ENCODE results near the gene PHLDA2. TPM values are rescaled to one million over a fixed set of nuclear protein-coding genes. Genes with fewer than 3 reads are reported as not detected.
A peak's percentile ranks its signal among the peaks of the same experiment; 100 is the strongest.

Gene PHLDA2
- total and polyA plus RNA-seq, 9 of the 15 experiments (the other 6 are each of a cell fraction or from before 2014, with no cell fraction given) = 0.43 to 42.4 (median 4.7) TPM

DNA sequence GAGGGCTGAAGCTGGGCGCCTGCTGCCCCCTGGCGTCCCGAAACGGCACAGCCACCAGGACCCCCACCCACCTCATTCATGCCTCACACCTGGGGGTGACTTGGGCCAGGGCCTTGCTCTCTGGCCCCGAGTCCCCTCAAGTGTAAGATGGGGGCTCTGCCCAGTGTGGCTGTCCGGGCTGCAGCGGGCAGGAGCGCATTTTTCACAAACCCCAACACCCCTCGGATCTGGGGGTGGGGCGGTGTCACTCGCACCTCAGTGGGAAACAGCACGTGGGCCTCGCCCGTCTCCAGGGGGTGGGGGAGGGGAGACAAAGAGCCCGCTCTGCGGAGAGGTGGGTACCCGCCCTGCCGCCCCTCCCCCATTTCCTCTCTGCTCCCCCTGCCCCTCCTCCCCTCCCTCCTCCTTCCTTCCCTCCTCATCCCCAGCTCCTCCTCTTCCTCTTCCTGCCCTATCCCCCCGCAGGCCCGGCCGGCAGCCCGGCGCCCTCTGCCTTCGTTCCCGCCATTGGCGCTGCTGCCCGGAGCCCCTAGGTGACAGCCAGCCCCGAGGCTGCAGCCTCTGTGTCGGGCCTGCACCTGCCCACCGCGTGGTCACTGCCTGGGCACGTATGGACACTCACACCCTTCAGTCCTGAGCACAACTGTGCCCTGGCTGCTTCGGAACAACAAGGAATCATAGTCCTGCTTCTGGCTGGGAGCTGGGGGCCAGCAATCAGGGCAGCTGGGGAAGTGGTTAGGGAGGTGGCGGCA, 36.8 kb downstream of the PHLDA2 start (continued):
- TF ChIP-seq, protein P1, sequence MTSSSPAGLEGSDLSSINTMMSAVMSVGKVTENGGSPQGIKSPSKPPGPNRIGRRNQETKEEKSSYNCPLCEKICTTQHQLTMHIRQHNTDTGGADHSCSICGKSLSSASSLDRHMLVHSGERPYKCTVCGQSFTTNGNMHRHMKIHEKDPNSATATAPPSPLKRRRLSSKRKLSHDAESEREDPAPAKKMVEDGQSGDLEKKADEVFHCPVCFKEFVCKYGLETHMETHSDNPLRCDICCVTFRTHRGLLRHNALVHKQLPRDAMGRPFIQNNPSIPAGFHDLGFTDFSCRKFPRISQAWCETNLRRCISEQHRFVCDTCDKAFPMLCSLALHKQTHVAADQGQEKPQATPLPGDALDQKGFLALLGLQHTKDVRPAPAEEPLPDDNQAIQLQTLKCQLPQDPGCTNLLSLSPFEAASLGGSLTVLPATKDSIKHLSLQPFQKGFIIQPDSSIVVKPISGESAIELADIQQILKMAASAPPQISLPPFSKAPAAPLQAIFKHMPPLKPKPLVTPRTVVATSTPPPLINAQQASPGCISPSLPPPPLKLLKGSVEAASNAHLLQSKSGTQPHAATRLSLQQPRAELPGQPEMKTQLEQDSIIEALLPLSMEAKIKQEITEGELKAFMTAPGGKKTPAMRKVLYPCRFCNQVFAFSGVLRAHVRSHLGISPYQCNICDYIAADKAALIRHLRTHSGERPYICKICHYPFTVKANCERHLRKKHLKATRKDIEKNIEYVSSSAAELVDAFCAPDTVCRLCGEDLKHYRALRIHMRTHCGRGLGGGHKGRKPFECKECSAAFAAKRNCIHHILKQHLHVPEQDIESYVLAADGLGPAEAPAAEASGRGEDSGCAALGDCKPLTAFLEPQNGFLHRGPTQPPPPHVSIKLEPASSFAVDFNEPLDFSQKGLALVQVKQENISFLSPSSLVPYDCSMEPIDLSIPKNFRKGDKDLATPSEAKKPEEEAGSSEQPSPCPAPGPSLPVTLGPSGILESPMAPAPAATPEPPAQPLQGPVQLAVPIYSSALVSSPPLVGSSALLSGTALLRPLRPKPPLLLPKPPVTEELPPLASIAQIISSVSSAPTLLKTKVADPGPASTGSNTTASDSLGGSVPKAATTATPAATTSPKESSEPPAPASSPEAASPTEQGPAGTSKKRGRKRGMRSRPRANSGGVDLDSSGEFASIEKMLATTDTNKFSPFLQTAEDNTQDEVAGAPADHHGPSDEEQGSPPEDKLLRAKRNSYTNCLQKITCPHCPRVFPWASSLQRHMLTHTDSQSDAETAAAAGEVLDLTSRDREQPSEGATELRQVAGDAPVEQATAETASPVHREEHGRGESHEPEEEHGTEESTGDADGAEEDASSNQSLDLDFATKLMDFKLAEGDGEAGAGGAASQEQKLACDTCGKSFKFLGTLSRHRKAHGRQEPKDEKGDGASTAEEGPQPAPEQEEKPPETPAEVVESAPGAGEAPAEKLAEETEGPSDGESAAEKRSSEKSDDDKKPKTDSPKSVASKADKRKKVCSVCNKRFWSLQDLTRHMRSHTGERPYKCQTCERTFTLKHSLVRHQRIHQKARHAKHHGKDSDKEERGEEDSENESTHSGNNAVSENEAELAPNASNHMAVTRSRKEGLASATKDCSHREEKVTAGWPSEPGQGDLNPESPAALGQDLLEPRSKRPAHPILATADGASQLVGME (CRISPR knock-in tag; IDR thresholded peaks at IDR 0.05) = 0 out of 2 replicates have a peak, but pooled peaks have one; percentile 9
- TF ChIP-seq RBM25 (IDR thresholded peaks at IDR 0.05; ENCODE audit: low read depth, low read length, severe bottlenecking) = no peak
- no peak for TF ChIP-seq CREB1 (IDR thresholded peaks at IDR 0.05)
- peak; percentile 50; the same call in 1 of the 2 replicates for TF ChIP-seq CREB1 (CRISPR knock-in tag; IDR thresholded peaks at IDR 0.05)
- TF ChIP-seq GTF2A2 (tag; IDR thresholded peaks at IDR 0.05) = no peak
- no peak for TF ChIP-seq ZNF174 (CRISPR knock-in tag; IDR thresholded peaks at IDR 0.05)
- TF ChIP-seq, protein P2, sequence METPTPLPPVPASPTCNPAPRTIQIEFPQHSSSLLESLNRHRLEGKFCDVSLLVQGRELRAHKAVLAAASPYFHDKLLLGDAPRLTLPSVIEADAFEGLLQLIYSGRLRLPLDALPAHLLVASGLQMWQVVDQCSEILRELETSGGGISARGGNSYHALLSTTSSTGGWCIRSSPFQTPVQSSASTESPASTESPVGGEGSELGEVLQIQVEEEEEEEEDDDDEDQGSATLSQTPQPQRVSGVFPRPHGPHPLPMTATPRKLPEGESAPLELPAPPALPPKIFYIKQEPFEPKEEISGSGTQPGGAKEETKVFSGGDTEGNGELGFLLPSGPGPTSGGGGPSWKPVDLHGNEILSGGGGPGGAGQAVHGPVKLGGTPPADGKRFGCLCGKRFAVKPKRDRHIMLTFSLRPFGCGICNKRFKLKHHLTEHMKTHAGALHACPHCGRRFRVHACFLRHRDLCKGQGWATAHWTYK (CRISPR knock-in tag; IDR thresholded peaks at IDR 0.05) = peak; percentile 42; the same call in 1 of the 2 replicates
- no peak for TF ChIP-seq MAFF (IDR thresholded peaks at IDR 0.05; ENCODE audit: low read length)
- TF ChIP-seq HSF4 (CRISPR knock-in tag; IDR thresholded peaks at IDR 0.05; ENCODE audit: borderline replicate concordance) = no peak
- TF ChIP-seq, protein P3, sequence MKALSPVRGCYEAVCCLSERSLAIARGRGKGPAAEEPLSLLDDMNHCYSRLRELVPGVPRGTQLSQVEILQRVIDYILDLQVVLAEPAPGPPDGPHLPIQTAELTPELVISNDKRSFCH (CRISPR knock-in tag; IDR thresholded peaks at IDR 0.05) = no peak
- TF ChIP-seq, protein P3 (tag; IDR thresholded peaks at IDR 0.05) = peak; percentile 23; the same call in 1 of the 2 replicates
- no peak for TF ChIP-seq RBM17 (IDR thresholded peaks at IDR 0.05; ENCODE audit: borderline replicate concordance, low read depth, low read length)
- TF ChIP-seq, protein P4, sequence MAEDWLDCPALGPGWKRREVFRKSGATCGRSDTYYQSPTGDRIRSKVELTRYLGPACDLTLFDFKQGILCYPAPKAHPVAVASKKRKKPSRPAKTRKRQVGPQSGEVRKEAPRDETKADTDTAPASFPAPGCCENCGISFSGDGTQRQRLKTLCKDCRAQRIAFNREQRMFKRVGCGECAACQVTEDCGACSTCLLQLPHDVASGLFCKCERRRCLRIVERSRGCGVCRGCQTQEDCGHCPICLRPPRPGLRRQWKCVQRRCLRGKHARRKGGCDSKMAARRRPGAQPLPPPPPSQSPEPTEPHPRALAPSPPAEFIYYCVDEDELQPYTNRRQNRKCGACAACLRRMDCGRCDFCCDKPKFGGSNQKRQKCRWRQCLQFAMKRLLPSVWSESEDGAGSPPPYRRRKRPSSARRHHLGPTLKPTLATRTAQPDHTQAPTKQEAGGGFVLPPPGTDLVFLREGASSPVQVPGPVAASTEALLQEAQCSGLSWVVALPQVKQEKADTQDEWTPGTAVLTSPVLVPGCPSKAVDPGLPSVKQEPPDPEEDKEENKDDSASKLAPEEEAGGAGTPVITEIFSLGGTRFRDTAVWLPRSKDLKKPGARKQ (CRISPR knock-in tag; IDR thresholded peaks at IDR 0.05) = no peak
- TF ChIP-seq, protein P5, sequence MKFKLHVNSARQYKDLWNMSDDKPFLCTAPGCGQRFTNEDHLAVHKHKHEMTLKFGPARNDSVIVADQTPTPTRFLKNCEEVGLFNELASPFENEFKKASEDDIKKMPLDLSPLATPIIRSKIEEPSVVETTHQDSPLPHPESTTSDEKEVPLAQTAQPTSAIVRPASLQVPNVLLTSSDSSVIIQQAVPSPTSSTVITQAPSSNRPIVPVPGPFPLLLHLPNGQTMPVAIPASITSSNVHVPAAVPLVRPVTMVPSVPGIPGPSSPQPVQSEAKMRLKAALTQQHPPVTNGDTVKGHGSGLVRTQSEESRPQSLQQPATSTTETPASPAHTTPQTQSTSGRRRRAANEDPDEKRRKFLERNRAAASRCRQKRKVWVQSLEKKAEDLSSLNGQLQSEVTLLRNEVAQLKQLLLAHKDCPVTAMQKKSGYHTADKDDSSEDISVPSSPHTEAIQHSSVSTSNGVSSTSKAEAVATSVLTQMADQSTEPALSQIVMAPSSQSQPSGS (CRISPR knock-in tag; IDR thresholded peaks at IDR 0.05) = no peak
- no peak for TF ChIP-seq TAF7 (tag; IDR thresholded peaks at IDR 0.05)

Measured in K562 (cell line).